Keratinocyte (primary cell): ENCODE results near the gene VPS8. TPM values are rescaled to one million over a fixed set of nuclear protein-coding genes. Genes with fewer than 3 reads are reported as not detected.

Source experiments
- DNase-seq: peaks from one replicate; pipeline ENCODE4 v3.0.0-alpha.2; 2011; ENCODE audit warnings: low read depth, missing footprints, low spot score
- FAIRE-seq: peaks from 2 replicates; lab custom pipeline; 2011; peaks lifted over from hg19 to GRCh38; lab: Jason Lieb, UNC
- H2AFZ ChIP-seq: 2 replicates; pipeline ENCODE4 v1.6.0; 2012; ENCODE audit warnings: low read length, control low read depth, inconsistent platforms; ENCODE audit not compliant: control insufficient read depth
- H3K27ac ChIP-seq: 2 replicates; pipeline ENCODE4 v1.5.1; 2011; ENCODE audit warnings: low read length; ENCODE audit not compliant: control insufficient read depth, insufficient read depth
- H3K27me3 ChIP-seq: 3 replicates; pipeline ENCODE4 v1.6.0; 2011; ENCODE audit warnings: low read length; ENCODE audit not compliant: control insufficient read depth, insufficient read depth; ENCODE audit errors: extremely low read depth
- H3K36me3 ChIP-seq, 2 experiments: 2 replicates in 1 of 2; 3 replicates in 1 of 2; pipeline ENCODE4 v1.5.1; 2011; ENCODE audit warnings: low read length in 2 of 2, mild to moderate bottlenecking in 1 of 2; ENCODE audit not compliant: control insufficient read depth in 2 of 2, insufficient read depth in 2 of 2; ENCODE audit errors: extremely low read depth in 1 of 2
- H3K4me1 ChIP-seq: 3 replicates; pipeline ENCODE4 v1.5.1; 2011; ENCODE audit warnings: low read length; ENCODE audit not compliant: control insufficient read depth, insufficient read depth; ENCODE audit errors: extremely low read depth
- H3K4me2 ChIP-seq: 3 replicates; pipeline ENCODE4 v1.6.0; 2011; ENCODE audit warnings: low read depth, low read length; ENCODE audit not compliant: control insufficient read depth, insufficient read depth; ENCODE audit errors: extremely low read depth
- H3K4me3 ChIP-seq, 3 experiments: fragments of 200-600 bp in 1 of 3; sonication (generic) in 1 of 3; 2 replicates in 2 of 3; 3 replicates in 1 of 3; pipeline ENCODE4 v1.5.1; 2011 to 2016; ENCODE audit warnings: low read length in 3 of 3, mild to moderate bottlenecking in 3 of 3, control low read depth in 2 of 3, inconsistent platforms in 1 of 3, low read depth in 1 of 3, mixed read lengths in 1 of 3, mixed run types in 1 of 3, moderate library complexity in 1 of 3; ENCODE audit not compliant: control insufficient read depth in 2 of 3, insufficient read depth in 2 of 3; ENCODE audit errors: extremely low read depth in 1 of 3
- H3K79me2 ChIP-seq: 2 replicates; pipeline ENCODE4 v1.6.0; 2012; ENCODE audit warnings: low read length; ENCODE audit not compliant: control insufficient read depth, insufficient read depth
- H3K9ac ChIP-seq: 3 replicates; pipeline ENCODE4 v1.6.0; 2011; ENCODE audit warnings: low read length; ENCODE audit not compliant: control insufficient read depth, insufficient read depth; ENCODE audit errors: extremely low read depth
- H3K9me1 ChIP-seq: 3 replicates; pipeline ENCODE4 v1.6.0; 2011; ENCODE audit warnings: low read length; ENCODE audit not compliant: control insufficient read depth, insufficient read depth; ENCODE audit errors: extremely low read depth
- H3K9me3 ChIP-seq: 2 replicates; pipeline ENCODE4 v1.5.1; 2012; ENCODE audit warnings: low read depth, low read length; ENCODE audit not compliant: control insufficient read depth
- H4K20me1 ChIP-seq: 3 replicates; pipeline ENCODE4 v1.6.0; 2011; ENCODE audit warnings: low read length; ENCODE audit not compliant: control insufficient read depth, insufficient read depth; ENCODE audit errors: extremely low read depth
- EZH2 ChIP-seq: IDR thresholded peaks from one replicate; pipeline ENCODE4 v1.6.1; 2012; ENCODE audit warnings: inconsistent platforms, mild to moderate bottlenecking, low read length, moderate library complexity
- dilution Hi-C: fragments of 300-500 bp; cut with MboI; formaldehyde crosslinking; loops from one replicate; pipeline ENCODE4 v1.7.0; 2020; ENCODE audit warnings: low sequenced_read_pairs; ENCODE audit not compliant: extremely low pct_ligation_motif_present
- polyA plus RNA-seq, 5 experiments: library from polyadenylated mRNA; depleted of rRNA in 3 of 5; stranded (reverse) in 3 of 5; stranded (forward) in 1 of 5; unstranded in 1 of 5; fragments of >200 nt; gene quantifications; 1 replicate in 1 of 5; 2 replicates in 3 of 5; 3 replicates in 1 of 5; pipeline versions ENCODE4 v1.2.1 to v1.2.3, GENCODE V29; 2011 to 2012; ENCODE audit warnings: missing spikeins in 2 of 5, low read depth in 1 of 5, low replicate concordance in 1 of 5
- TF ChIP-seq, protein P1 (sequence below), 3 experiments: IDR thresholded peaks in 1 of 3; conservative IDR thresholded peaks in 1 of 3; optimal IDR thresholded peaks in 1 of 3; 2 replicates in 2 of 3; 3 replicates in 1 of 3; pipeline versions ENCODE3 to v1.5.1; 2011; ENCODE audit warnings: low read length in 3 of 3, mild to moderate bottlenecking in 3 of 3, moderate library complexity in 2 of 3, control low read depth in 1 of 3, inconsistent platforms in 1 of 3; ENCODE audit not compliant: insufficient read depth in 2 of 3; ENCODE audit errors: extremely low read depth in 1 of 3

Gene VPS8
- polyA plus RNA-seq, 1 donor (not counting 4 experiments of a cell fraction or from before 2014, with no cell fraction given): 28.4 TPM

GRCh38 chr3:184895350-184895749, 83.4 kb downstream of the VPS8 start:
- Histone ChIP-seq H3K27me3 (no peaks in the 10 kb centered on the region), H3K79me2 (no peaks in the 10 kb centered on the region), H2AFZ (no peak overlapping the region), H3K9me3 (no peaks in the 10 kb centered on the region), H4K20me1 (no peaks in the 10 kb centered on the region), H3K9me1 (no peaks in the 10 kb centered on the region), H3K4me3 (no peak overlapping the region), H3K4me1 (no peaks in the 10 kb centered on the region), H3K27ac (no peak overlapping the region), H3K36me3 (peaks cover 0 to 2% of the 10 kb centered on the region in 2 experiments), H3K4me2 (no peak overlapping the region), H3K9ac (no peak overlapping the region)
- FAIRE-seq (no peak), DNase-seq (no peak)
- dilution Hi-C loops: no loop called here
- TF ChIP-seq, protein P1, sequence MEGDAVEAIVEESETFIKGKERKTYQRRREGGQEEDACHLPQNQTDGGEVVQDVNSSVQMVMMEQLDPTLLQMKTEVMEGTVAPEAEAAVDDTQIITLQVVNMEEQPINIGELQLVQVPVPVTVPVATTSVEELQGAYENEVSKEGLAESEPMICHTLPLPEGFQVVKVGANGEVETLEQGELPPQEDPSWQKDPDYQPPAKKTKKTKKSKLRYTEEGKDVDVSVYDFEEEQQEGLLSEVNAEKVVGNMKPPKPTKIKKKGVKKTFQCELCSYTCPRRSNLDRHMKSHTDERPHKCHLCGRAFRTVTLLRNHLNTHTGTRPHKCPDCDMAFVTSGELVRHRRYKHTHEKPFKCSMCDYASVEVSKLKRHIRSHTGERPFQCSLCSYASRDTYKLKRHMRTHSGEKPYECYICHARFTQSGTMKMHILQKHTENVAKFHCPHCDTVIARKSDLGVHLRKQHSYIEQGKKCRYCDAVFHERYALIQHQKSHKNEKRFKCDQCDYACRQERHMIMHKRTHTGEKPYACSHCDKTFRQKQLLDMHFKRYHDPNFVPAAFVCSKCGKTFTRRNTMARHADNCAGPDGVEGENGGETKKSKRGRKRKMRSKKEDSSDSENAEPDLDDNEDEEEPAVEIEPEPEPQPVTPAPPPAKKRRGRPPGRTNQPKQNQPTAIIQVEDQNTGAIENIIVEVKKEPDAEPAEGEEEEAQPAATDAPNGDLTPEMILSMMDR (optimal IDR thresholded peaks at IDR 0.05 in 1 of 3, IDR thresholded peaks at IDR 0.05 in 1 of 3, conservative IDR thresholded peaks at IDR 0.05 in 1 of 3; ENCODE audit: extremely low read depth in 1 of 3, insufficient read depth in 2 of 3, low read length in 3 of 3): no peak
- no peak for TF ChIP-seq EZH2

- dilution Hi-C loops: no loop called here
- Histone ChIP-seq H3K9me1 (no peaks in the 10 kb centered on the region), H3K9ac (no peak overlapping the region), H2AFZ (no peak overlapping the region), H3K4me1 (no peaks in the 10 kb centered on the region), H3K27ac (no peak overlapping the region), H4K20me1 (no peaks in the 10 kb centered on the region), H3K79me2 (no peaks in the 10 kb centered on the region), H3K4me3 (no peak overlapping the region), H3K4me2 (no peak overlapping the region), H3K9me3 (no peaks in the 10 kb centered on the region), H3K27me3 (no peaks in the 10 kb centered on the region), H3K36me3 (peaks cover 0 to 2% of the 10 kb centered on the region in 2 experiments)
- no peak for TF ChIP-seq EZH2
- TF ChIP-seq, protein P1 (optimal IDR thresholded peaks at IDR 0.05 in 1 of 3, IDR thresholded peaks at IDR 0.05 in 1 of 3, conservative IDR thresholded peaks at IDR 0.05 in 1 of 3; ENCODE audit: extremely low read depth in 1 of 3, insufficient read depth in 2 of 3, low read length in 3 of 3): no peak
- FAIRE-seq (no peak), DNase-seq (no peak)
Measured at GRCh38 chr3:184896336-184896735, 84.4 kb downstream of the VPS8 start.
